CD4-positive, alpha-beta T cell treated with Interleukin-6 at 100 ng/mL for 8 hours (primary cell): ENCODE results near the gene MEIS1.

Experiments used
- DNase-seq: peaks from one replicate; pipeline ENCODE4 v3.0.0-alpha.2; 2020; ENCODE audit warnings: mixed read lengths, low spot score

The MEIS1 gene

DNA sequence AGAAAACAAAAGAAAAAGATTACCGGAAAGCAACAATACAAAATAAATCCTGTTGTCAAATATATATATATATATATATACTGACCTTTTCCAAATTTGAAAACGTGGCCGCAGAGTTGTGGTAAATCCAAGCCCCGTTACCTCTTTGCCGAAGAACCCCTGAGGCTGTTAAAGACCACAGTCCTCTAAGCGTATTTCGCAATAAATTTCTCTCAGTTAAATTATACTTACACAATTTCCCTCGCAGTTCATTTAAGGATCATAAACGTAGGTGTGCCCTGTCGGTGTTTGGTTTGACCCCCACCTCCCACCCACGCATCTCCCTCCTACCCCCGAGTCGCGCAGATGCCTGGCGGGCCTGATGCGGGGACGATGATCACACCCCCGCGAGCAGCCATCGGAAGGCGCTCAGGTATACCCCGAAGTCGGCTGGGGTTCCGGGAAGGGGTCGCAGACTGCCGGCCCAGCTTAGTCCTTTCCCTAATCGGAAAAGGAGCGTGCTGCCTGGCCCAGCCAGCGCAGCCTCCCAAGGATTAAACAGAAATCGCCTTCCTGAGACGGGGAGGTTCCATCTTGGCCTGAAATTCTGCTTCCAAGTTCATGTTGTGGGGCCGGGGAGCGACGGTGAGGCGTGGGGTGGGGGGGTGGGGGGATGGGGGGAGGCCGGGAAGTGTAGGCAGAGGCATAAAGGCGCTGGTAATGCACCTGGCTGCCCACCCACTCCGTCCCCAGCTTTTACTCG lies 2.9 kb upstream of the MEIS1 start:
- no peak for DNase-seq

DNA sequence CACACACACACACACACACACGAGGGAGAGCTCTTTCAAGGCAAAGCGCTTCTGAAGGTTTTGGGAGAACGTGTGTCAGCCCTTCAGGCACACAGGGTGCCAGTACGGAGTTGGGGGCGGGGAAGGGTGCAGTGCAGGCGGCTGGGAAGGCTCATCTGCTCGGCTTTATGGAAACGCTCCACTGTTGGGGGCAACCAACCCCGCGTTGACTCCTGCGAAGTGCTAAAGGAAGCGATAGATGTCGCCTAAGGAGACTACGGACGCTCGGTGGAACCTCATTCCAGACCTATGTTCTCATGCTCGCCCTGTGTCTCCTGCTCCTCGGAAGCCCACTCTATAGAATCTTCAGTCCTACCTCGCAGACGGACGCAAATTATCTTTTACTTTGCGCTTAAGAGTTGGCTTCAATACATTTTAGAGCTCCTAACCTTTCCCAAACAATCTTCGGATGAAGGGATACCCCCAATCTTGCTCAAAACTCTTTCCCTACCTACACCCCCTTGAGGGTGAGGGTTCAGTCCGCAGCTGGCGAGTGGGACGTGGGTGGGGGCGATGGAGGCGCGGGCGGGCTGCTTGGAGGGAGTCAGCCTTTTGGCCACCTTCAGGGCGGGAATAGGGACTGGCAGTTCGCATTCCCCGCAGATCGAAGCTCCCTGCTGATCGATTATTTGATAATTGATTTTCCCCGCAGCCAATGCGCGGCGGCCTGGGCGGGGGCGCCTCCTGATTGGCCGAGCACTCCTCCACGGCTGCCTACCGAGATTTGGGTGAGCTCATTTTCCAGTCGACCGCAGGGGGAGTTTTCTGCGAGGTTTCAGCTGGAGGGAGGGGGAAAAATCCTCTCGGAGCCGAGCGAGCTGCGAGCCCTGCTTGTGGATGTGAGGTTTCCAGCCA lies 1.9 kb upstream of the MEIS1 start:
- DNase-seq = no peak

DNA sequence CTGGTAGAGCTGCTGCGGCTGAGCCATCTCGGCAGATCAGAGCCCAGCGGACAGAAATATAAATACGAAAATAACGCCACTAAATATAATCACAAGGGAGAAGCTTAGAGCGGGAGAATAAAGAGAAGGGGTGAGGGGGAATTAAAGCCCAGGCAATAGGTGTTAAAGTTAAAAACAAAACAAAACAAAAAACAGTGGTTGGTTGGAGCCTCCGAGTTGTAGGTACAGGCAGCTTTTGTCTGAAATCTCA lies 1.3 kb upstream of the MEIS1 start:
- no peak for DNase-seq

DNA sequence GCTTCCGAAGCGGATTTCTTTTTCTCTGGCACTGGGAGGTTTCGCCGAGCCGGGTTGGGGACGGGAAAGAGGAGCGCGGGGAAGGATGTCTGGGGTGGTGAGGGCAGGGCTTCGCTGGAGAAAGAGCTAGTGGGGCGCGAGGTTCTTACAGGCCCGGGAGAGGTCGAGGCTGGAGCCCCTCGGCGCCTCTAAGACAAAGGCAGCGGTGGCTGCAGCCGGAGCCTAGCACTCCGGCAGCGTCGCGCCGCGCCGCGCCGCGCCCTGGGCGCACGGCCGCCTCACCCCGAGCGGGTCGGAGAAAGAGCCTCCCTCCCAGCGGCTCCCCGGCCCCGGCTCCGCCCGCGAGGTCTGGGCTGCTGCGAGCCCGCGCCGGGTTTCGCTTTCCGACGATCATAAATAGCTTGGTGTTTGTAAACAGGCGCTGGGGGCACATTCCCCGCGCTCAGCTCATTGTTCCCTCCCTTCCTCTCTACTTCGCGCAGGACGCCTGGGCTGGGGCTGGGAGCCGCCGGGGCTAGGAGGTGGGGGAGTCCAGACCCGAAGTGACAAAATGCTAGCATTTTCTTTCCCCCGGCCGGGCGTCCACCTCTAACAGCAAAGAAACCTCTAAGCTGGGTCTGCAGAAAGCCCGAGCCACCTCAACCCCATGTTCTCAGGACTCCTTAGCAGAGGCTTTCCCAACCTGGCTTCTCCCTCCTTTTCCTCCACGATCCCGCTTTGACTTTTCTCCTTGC lies 813 bp upstream of the MEIS1 start:
- DNase-seq = no peak

DNA sequence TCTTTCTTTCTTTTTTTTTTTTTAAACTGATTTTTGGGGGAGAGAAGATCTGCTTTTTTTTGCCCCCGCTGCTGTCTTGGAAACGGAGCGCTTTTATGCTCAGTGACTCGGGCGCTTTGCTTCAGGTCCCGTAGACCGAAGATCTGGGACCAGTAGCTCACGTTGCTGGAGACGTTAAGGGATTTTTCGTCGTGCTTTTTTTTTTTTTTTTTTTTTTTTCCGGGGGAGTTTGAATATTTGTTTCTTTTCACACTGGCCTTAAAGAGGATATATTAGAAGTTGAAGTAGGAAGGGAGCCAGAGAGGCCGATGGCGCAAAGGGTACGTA lies 587 bp downstream of the MEIS1 start:
- no peak for DNase-seq

DNA sequence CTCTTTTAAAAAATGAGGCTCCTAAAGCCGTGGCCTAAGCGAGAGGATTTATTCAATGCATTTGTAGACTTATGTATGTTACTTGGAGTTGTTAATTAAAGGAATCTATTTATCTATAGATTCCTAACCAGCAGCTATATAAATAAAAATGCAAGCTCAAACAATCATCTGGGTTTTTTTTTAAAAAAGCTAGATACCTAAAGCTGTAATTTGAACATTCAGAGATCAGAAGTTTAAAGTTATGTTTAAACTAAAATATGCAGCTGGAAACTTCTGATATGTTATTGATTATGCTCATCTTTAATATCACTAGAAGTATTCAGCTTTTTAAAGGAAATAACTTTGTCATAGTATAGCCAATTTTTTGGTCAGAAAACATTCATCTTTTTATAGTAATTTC lies 1.0 kb downstream of the MEIS1 start:
- DNase-seq = no peak

DNA sequence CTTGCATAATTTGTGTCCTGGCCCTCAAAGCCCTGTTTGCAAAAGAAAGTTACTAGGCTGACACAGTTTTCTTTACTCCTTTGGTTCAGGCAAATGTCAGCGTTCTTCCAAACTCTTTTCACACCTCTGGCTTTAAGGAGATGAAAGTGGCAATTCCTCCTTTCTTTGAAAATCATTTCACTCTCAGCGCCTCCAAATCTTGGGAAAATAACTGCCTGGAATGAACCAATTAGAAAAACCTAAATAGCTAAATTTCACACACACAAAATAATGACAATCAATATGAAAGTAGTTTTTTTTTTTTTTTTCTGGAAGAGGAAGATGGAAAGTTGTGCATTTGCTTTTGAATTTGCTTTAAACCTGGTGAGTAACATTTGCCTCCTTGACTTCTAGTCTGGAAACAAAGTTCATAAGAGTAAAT lies 1.7 kb downstream of the MEIS1 start:
- no peak for DNase-seq

DNA sequence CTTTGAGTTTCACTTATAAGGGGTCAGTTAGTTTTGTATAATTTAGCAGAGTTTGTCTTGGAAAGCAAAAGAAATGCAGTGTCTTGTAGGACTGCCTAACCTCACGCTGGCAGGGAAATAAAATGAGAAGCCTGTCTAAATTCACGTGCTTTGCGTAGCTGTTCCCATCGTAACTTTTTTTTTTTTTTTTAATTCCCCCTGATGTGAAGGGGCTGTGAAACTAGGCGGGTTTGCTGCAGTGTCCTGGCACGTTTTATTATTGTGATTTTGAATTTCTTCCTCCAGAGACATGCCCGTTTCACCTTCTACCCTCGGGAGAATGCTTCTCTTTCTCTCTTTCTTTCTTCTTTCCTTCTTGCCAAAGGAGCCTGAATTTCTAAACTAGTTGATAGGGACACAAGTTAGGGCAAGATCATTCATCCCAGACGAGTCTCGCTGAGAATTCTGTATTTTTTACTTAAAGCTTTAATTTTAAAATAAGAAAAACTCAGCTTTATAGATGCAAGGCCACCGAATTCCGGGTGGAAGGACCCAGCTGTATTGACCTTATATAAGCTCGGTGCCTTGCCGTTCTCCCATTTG lies 2.3 kb downstream of the MEIS1 start:
- no peak for DNase-seq

DNA sequence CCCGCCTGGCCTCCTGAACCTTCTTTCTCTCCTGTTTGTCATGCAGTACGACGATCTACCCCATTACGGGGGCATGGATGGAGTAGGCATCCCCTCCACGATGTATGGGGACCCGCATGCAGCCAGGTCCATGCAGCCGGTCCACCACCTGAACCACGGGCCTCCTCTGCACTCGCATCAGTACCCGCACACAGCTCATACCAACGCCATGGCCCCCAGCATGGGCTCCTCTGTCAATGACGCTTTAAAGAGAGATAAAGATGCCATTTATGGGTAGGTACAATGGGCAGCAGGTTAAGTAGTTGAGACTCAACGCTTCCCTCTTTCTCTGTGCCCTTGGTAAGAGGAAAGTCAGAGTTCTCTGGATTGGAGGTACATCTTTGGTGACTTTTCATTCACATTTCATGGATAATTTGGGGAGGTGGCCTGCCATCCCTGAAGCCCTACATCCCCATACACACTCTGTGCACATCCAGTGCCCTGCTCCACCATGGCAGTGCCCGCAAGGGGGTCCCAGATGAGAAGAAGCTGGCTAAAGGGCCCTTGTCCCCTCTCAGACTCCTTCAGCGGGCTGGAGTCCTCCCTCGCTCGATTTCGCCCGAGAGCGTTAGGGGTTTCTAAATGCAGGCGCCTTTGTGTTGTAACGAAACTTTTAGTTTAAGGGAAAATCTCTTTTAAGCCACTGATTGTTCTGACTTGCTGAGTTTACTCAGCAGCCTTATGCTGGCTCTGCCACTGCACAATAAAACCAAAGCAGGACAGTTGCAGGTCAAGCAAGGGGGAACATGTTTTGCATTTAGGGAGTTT lies 3.0 kb downstream of the MEIS1 start:
- no peak for DNase-seq

DNA sequence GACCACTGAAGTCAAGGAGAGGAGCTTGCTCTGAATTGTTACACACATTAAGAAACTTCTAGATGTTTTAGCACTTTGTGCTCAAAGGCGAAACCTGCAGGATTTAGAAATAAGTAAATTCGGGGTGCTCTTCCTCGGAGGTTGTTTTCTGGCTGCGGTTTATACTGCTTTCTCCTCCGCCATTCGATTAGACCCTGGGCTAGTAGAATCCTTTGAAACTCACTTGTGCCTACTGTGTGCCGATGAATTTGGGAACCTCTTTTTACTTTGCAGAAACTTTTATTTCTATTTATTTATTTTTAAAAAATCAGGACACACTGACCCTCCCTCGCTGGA lies 3.5 kb downstream of the MEIS1 start:
- no peak for DNase-seq

DNA sequence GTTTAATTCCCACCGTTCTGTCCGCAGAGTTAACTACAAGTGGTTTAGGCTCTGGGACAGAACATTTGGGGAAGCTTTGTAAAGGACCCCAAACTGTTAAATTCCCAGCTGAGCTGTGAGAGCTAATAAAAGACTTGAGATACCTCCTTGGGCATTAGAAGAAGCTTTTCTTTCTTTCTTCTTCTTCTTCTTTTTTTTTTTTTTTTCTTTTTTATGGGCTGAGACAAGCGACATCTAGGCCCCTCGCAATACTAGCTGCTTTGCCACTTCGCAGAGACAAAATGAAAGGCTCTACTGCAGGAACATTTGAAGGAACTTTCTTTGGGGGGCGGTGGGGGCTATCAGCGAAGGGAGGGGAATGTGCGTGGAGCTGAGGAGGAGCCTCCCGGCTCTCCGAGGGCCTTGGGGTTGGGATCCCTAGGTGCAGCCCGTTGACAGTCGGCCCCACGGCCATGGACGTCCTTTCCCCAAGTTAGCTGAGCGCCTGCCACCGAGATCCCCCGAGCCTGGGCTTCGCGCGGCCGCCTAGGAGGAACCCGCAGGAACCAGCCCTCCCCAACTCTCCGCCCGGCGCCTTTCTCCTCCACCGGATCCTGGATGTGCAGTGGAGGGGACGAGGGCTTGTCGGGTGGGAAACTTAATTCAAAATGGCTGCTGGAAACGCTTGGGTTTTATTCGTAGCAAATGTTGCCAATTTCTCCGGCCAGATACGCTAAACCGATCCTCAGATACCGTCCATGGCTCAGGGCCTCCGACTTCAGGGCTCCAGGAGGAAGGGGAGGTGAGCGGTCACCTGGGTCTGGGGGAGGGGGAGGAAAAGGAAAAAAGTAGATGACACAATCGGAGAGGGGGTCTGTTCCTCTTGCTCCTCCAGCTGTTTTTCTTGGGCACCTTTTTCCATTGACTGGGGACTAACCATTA lies 4.2 kb downstream of the MEIS1 start:
- DNase-seq = no peak

DNA sequence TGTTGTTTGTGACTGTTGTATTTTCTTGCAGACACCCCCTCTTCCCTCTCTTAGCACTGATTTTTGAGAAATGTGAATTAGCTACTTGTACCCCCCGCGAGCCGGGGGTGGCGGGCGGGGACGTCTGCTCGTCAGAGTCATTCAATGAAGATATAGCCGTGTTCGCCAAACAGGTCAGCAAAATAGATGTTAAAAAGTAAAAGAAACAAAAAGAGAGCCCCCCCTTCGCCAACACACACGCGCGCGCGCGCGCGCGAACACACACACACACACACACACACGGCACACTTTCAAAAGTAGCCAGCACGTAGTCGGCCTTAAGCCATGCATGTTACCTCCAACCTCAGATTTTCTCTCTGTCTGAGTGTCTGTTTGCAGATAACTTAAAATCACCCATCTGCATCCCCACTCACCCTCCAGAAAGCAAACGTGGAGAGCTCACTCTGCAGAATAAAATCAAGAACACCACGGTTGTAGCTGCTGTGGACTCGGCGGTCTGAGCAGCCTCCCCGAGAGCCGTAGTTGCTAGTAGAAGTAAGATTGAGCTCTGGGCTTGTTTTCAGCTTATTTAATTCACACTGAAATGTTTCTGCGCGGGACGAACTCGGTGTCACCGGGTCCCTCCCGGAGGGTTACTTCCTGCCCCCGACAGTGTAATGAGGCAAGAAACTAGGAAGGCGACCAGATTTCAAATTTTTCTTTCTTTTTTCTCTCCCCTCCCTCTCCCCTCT lies 5.1 kb downstream of the MEIS1 start:
- DNase-seq = no peak

DNA sequence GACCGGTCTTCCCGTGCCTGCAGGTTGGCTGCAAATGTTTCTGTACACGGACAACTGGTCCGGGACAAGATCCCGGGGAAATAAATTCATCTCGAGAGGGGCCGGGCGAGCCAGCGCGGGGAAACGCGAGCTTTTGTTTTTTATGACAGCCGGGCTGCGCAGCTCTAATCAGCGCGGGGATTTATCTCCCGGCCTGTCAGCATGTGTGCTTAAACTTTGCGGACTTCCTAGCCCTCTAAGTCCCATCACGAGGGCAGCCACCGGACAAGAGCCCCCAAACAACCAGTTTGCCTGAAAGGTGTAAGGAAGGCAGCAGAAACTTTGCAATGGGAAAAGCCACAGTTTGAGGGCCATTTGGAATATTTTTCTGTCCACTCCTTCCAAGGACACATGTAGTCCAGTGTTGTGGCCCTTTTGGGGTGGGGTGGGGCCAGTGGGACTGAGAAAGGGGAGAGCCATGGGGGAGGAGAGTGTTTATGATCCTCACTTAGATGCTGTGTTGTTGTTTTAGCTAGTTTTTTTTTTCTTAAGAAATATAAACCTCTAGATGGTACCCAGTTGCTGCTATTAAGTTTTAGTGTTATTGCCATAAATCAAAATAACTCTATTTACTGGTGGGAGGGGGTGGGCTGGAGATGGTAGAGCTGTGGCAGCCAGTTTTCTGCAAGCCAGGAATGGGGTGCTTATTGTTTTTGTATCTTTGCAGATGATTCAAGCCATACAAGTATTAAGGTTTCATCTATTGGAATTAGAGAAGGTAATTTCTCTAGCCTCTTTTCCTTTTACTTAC lies 6.0 kb downstream of the MEIS1 start:
- no peak for DNase-seq

DNA sequence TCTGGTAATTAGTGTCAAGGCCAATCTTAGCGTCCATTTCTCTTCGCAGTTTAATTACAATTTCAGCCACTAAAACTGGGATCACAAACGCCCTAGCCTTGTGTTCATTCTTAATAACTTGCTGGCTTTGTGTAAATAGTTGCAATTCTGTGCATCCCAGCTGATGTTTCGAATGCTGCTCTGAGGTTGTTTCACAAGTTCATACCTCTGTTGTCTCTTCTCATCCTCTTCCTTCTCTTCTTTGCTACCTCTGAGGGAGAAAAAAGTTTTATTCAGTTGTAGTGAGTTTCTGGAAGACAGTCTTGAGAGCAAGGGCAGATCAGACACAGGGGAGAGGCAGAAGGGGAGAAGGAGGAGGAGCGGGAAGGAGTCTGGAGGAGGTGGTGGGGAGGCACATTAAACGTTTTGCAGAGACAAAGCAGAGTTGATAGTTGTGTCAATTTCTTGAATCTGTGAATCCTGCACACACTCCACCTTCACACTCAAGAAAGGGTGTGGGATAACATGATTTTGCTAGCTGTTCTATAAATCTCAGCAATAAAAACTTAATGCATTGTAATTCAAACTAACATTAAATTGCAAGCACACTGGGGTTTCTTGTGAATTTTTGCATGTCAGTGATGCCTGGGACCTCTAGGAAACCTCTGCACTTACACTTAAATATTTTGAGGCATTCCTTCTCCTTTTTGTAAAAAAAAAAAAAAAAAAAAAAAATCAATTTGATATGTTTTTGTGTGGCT lies 6.8 kb downstream of the MEIS1 start:
- DNase-seq = no peak

DNA sequence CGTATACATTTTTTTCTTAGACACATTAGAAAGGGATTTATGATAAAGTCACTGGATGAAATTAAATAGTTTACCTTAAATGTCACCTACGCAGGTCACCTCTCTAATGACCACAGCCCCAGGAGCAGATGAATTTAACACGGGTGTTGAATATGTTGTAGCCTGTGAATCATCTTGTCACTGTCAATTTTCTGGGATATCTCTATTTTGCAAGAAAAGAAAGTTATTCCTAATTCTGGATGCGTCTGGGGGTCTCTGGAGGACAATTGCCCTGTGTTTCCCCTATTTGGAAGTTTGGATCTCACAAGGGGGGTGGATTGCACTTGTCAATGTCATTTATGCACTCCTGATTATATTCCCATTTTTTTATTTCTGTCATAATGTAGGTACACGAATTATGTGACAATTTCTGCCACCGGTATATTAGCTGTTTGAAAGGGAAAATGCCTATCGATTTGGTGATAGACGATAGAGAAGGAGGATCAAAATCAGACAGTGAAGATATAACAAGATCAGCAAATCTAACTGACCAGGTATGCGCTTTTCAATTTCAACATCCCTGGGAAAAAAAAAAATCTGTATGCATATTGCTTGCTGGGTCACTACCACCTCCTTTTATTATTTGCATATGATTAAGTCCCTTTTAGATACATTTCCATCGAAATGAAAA lies 7.7 kb downstream of the MEIS1 start:
- DNase-seq = no peak

DNA sequence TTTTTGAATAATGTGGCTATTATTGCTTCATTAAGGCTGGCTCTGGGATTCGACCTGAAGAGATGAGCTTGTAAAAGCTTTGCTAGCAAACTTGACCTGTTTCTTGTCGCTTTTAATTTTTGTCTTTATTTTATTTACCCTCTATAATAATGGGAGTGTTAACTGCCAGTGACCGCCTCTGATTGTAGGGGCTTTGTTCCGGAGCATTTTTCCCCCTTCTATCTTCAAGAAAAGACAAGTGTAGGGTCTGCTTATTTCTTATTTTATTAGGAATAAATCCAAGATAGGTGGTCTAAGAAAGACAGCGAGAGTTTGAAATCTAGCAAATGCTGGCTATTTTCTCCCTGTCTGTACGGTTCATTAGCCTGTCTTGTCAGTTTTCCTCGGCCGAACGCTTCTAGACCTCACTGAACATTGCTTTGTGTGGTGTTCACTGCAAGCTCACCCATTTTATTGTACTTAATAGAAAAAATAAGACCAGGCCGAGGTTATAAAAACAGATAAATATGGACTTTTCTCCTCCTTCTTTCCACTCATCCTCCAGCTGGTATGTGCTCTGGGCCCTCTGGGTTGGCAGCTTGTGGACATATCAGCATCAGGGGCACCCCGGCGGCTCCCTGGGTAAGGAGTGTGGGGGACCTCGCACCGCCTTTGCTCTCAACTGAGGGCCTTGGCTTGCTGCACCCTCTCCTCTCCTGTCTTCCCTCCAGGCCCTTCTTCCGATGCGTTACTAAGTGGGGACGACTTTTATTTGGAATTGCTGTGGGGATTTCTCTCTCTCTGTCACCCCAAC lies 8.5 kb downstream of the MEIS1 start:
- no peak for DNase-seq
